CD4-positive, alpha-beta T cell treated with Interleukin-6 for 4 hours (primary cell): ENCODE measurements around the gene KANK4.
"Not testable (repeated sequence)": the region's sequence is repeated elsewhere in the genome, so short reads cannot be mapped to it uniquely, and the experiment has no call there.

Experiments used
- DNase-seq: peaks from one replicate; pipeline ENCODE4 v3.0.0-alpha.2; 2020; ENCODE audit warnings: mixed read lengths

KANK4 gene

GRCh38 chr1:62235576-62235975, 83.7 kb downstream of the KANK4 start:
- DNase-seq: no peak

DNA sequence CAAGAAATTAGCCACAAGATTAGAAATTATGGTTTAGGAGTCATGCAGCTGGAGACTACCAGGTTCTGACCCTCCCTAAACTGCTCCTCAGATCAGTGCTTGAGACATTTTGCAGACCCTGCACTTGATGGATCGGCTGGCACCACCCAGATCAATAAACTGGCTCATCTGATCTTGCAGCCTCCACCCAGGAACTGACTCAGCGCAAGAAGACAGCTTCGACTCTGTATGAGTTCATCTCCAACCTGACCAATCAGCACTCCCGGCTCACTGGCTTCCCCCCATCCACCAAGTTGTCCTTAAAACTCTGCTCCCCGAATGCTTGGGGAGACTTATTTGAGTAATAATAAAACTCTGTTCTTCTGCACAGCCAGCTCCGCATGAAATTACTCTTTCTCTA, 84.5 kb downstream of the KANK4 start:
- DNase-seq: no peak

- no peak for DNase-seq
Observed at GRCh38 chr1:62233926-62234450, 85.2 kb downstream of the KANK4 start.

GRCh38 chr1:62232871-62233278, 86.4 kb downstream of the KANK4 start:
- no peak for DNase-seq

GRCh38 chr1:62230718-62231117, 88.5 kb downstream of the KANK4 start:
- DNase-seq: no peak

- no peak for DNase-seq
Observed at GRCh38 chr1:62229932-62230331, 89.3 kb downstream of the KANK4 start.

- DNase-seq: no peak
Observed at GRCh38 chr1:62229468-62229867, 89.8 kb downstream of the KANK4 start.

- DNase-seq: no peak
Observed at GRCh38 chr1:62228883-62229187, 90.4 kb downstream of the KANK4 start.

- no peak for DNase-seq
Observed at GRCh38 chr1:62228136-62228882, 90.9 kb downstream of the KANK4 start.

GRCh38 chr1:62227496-62227895, 91.7 kb downstream of the KANK4 start:
- no peak for DNase-seq

DNA sequence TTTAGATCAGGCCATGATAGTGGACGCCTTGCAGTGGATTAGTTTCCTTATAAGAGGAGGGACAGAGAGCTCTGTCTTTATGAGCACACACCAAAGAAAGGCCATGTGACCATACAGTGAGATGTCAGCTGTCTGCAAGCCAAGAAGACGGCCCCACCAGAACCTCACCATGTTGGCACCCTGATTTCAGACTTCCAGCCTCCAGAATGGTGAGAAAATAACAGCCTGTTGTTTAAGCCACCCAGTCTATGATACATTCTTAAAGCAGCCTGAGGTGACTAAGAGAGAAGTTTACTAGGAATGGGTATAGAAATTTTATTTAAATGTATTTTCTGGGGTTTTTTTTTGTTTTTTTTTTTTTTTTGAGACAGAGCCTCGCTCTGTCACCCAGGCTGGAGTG, 95.1 kb downstream of the KANK4 start:
- no peak for DNase-seq

GRCh38 chr1:62222321-62222720, 96.9 kb downstream of the KANK4 start:
- DNase-seq: no peak

DNA sequence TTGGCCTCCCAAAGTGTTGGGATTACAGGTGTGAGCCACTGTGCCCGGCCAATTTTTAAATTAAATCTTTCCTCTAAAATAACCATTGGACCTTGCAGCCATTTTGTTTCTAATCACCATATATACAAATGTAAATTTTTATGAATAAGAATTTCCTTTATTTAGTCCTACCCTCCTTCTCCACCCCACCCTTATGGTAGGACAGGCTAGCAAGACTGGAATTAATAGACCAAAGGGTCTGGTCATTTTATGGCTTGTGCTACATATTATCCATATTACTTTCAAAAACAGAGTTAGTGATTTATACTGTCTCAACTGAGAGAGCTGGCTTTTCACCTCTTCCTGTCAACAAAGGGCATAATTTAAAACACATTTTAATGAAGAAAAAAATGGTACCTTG, 98.1 kb downstream of the KANK4 start:
- DNase-seq: no peak

GRCh38 chr1:62220456-62220855, 98.8 kb downstream of the KANK4 start:
- not testable (repeated sequence) for DNase-seq

- no peak for DNase-seq
Observed at GRCh38 chr1:62218604-62219003, 100.6 kb downstream of the KANK4 start.

- no peak for DNase-seq
Observed at GRCh38 chr1:62213075-62213914, 105.9 kb downstream of the KANK4 start.

- DNase-seq: no peak
Observed at GRCh38 chr1:62212411-62212810, 106.8 kb downstream of the KANK4 start.

GRCh38 chr1:62210960-62211359, 108.3 kb downstream of the KANK4 start:
- DNase-seq: no peak

DNA sequence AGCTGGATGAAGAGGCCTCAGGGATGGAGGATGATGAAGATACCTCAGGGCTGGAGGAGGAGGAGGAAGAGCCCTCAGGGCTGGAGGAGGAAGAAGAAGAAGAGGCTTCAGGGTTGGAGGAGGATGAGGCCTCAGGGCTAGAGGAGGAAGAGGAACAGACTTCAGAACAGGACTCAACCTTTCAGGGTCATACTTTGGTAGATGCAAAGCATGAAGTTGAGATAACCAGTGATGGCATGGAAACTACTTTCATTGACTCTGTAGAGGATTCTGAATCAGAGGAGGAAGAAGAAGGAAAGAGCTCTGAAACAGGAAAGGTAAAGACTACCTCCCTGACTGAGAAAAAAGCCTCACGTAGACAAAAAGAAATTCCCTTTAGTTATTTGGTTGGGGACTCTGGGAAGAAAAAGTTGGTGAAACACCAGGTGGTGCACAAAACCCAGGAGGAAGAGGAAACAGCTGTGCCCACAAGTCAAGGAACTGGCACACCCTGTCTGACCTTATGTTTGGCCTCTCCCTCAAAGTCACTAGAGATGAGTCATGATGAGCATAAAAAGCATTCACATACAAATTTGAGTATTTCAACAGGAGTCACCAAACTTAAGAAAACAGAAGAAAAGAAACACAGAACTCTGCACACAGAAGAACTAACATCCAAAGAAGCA, 109.2 kb downstream of the KANK4 start:
- no peak for DNase-seq

DNA sequence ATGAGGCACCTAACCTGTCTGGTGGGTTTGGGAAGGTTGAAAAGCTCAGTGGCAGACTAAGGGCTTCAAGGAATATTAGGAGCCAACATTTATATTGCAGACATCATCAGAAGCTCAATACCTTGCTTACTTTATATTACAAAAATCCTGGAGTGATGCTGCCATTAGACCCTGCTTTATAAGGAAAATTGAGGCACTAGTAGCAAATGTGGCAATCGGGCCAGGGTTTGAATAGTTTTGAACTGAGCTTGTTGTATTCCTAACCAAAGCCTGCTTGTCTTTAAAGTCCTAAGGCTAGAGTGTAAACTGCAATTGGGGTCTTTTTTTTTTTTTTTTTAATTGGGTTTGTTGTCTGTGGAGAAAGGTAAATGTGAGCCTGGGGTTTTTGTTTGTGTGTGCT, 110.3 kb downstream of the KANK4 start:
- no peak for DNase-seq

DNA sequence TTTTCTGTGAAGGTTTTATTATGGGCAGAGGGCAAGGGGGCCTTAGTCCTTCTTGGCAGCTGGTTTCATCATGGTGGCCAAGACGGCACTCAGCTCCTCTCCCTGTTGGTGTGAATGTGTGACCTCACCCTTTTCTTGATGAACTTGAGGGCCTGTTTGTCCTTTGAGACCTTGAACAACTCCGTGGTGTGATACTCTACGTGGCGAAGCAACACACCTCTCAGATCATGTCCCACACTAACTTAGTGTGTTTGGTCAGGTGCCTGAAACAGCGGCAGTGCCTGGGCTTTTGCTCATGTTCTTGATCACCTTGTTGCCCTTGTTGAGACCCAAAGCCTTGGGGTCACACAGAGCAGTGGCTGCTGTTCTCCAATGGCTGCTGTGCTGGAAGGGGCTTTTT, 111.1 kb downstream of the KANK4 start:
- DNase-seq: no peak

GRCh38 chr1:62207187-62207586, 112.0 kb downstream of the KANK4 start:
- DNase-seq: no peak

- DNase-seq: no peak
Observed at GRCh38 chr1:62198781-62199125, 120.5 kb downstream of the KANK4 start.
